Endometrial microvascular endothelial cells (primary cell): ENCODE data around the gene DDX10. TPM values are rescaled to one million over a fixed set of nuclear protein-coding genes. Genes with fewer than 3 reads are reported as not detected.

Experiments
- in situ Hi-C: cut with HindIII; loops from 2 replicates; pipeline ENCODE4 v1.10.0; 2017; ENCODE audit warnings: low sequenced_read_pairs, low pct_unique_long_range_greater_than_20kb; ENCODE audit errors: inconsistent ontology term
- total RNA-seq: library from RNA; depleted of rRNA; stranded (reverse); fragments of >200 nt; gene quantifications from one replicate; pipeline ENCODE4 v1.2.3, GENCODE V29; 2015; ENCODE audit errors: inconsistent ontology term

The DDX10 gene
- total RNA-seq, 1 donor from 2014 or later = 56.9 TPM

- in situ Hi-C loops = no loop called here
Observed at GRCh38 chr11:108877178-108877577, 212.3 kb downstream of the DDX10 start.

DNA sequence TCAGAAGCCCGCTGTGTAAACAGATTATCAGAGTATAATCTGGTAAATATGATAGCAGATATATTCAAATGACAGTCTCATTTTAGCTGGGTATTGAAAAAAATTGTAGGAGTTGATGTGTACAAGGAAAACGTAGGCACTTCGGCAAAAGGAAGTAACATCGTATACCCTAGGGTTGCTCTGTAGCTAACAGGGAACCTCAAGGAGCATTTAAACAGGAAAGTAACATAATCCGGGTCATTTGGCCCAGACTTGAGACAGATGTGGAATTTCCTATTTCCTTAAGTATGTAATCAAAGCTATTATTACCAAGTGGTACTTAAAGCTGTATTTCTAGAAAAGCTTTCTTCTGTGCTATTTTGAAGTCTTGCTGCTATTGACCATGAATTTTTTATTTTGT is 215.6 kb downstream of the DDX10 start:
- in situ Hi-C loops = no loop called here

DNA sequence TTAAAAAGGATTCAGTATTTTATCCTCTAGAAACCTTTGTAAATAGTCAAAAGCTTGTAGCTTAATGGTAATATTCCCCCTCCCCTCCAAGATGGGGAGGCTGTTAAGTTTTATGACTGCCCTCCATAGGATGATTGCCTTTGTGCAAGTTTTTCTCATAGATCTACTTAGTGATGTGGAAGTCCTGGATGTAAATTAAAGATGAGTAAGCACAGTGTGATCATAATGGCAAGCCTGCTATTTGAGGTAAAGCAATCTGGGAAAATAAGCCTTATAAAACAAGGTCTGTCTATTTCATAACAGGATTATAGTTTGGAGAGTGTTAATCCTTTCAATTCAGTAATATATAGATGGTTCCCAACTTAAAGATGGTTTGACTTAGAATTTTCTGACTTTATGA is 216.3 kb downstream of the DDX10 start:
- in situ Hi-C loops = no loop called here

DNA sequence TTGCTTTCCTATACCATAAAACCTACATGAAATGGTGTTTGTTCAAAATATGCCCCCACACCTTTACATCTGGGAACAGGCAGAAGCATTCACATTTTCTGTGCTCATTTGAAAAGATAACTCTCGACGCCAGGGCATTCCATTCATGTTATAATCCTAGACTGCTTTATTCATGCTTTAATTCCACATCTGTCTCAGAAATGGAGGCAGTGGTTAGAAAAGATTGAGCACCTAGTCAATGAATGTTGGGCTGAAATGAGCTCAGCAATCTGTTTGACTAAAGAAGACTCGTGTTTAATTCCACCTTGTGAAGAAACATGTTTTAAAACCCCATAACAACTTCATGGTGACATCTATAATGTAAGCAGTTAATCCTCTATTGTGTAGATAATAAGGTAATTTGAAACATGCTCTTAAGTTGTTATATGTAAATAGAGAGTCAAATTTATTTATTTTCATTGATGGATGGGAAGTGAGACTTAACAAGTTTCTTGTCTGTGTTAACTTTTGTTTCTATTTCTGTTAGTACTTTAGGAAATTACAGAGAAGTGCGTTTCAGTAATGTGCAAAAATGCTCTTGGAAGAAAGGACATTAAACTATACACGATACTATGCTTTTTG is 217.5 kb downstream of the DDX10 start:
- in situ Hi-C loops = no loop called here

- in situ Hi-C loops = no loop called here
Observed at GRCh38 chr11:108886005-108886659, 221.3 kb downstream of the DDX10 start.

GRCh38 chr11:108886660-108887009 is 221.8 kb downstream of the DDX10 start:
- in situ Hi-C loops = no loop called here

DNA sequence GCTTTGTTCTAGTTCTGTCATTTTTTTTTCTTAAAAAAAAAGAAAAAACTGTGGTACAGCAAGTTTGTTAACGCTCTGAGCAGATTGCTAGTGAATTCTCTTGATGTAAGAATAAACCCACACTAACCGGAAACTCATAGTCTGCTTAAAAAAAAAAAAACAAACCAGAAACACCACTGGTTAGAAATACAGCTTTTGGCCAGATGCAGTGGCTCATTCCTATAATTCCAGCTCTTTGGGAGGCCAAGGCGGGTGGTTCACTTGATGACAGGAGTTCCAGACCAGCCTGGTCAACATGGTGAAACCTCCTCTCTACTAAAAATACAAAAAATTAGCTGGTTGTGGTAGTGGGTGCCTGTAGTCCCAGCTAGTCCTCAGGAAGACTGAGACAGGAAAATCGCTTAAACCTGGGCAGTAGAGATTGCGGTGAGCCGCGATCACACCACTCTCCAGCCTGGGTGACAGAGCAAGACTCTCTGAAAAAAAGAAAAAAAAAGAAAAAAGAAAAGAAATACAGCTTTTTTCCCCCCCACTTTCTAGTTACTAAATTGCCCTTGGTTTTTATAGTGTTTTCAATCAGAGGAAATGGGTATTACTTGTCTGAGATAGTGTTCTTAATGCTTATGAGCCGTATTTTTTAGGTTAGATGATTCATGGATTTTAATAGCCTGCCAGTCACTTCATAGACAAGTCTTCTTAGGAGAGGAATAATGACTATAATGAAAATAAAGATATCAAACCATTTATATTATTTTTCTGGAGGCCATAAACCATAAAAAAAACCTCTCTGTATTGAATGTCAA is 222.8 kb downstream of the DDX10 start:
- in situ Hi-C loops = no loop called here

DNA sequence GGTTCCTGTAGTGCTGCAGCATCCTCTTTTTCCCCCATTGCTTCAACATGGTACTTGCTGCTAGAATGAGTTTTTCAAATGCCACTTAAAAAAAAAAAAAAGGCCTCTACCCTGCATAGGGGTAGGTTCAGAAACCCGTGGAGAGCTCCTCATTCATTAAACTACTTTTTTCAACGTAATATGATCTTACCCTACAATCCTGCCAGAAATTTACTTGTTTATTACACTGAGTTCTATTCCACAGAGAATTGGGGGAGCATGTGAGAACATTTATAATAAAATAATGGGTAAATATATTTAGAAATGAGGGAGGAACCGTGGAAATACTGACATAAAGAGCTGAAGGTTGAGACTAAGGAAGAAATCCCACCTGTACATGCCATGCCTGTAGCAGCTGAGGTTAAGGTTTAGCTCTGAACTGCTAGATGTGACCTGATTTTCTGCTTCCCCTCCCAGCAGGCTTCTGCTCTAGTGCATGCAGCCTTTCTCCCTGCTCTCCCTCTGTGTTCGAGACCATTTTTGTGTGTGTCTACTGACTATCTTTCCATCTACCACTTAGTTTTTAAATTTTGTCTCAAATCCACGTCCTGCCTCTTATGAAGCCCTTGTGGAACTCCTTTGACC is 225.7 kb downstream of the DDX10 start:
- in situ Hi-C loops = no loop called here

- in situ Hi-C loops = no loop called here
Observed at GRCh38 chr11:108891143-108891542, 226.3 kb downstream of the DDX10 start.

DNA sequence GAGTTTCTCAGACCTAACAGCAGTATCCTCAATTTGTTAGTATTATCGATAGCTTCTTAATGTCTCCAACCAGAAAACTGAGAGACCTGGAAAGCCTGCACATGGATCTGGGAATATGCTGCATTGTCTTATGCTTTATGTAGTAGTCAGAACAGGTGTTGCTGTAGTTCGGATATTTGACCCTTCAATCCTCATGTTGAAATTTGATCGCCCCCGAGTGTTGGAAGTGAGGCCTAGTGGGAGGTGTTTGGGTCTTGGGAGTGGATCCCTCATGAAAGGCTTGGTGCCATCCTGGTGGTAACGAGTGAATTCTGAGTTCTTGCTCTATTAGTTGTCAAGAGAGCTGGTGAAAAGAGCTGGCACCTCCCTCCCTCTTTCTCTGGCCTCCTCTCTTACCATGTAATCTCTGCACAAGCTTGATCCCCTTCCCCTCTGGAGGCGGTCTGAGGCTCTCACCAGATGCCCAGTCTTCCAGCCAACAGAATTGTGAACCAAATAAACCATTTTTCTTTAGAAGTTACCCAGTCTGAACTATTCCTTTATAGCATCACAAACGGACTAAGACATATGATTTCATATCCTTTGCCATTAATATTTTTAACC is 227.1 kb downstream of the DDX10 start:
- in situ Hi-C loops = no loop called here

- in situ Hi-C loops = no loop called here
Observed at GRCh38 chr11:108895579-108896480, 231.0 kb downstream of the DDX10 start.

- in situ Hi-C loops = no loop called here
Observed at GRCh38 chr11:108897071-108897481, 232.2 kb downstream of the DDX10 start.

- in situ Hi-C loops = no loop called here
Observed at GRCh38 chr11:108897916-108898315, 233.0 kb downstream of the DDX10 start.

GRCh38 chr11:108901359-108901758 is 236.5 kb downstream of the DDX10 start:
- in situ Hi-C loops = no loop called here

GRCh38 chr11:108902027-108902469 is 237.2 kb downstream of the DDX10 start:
- in situ Hi-C loops = no loop called here

DNA sequence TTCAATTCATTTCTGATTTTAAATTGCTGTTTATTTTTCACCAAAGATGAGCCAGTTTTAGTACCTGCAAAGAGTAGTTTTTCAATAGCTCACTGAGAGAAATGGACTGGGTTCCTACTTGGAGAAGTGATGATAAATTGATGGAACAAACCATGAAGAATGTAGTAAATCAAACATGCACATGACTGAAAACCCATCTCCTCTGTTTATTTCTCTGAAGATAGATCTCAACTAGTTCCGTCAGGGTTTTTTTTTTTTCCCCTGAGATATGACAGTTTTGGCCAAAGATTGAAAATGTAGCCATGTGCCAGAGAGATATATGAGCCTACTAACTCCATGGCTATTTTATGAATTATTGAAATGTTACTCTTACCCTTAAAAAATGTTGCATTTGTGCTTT is 239.6 kb downstream of the DDX10 start:
- in situ Hi-C loops = no loop called here

GRCh38 chr11:108906329-108906728 is 241.5 kb downstream of the DDX10 start:
- in situ Hi-C loops = no loop called here

DNA sequence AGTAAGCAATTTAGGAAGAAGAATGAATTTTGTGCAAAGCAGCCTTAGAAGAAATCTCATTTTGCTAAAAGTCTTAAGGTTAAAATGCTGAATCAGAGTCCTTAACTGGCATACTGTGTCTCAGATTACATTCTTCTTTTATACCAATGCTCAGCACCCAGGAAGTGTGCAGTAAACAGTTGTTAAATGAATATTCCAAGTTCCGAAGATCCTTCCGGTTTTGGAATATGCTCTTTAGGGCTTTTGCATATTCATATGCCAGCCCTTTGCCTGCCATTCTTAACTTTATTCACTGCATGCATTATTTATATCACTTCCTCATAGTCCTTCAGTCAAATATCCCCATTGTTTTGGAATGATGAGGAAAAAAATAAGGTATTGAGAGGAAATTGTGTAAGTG is 242.0 kb downstream of the DDX10 start:
- in situ Hi-C loops = no loop called here
